ENCODE data around the gene HOXD13.

Gene HOXD13

GRCh38 chr2:176106581-176107539 is 14.3 kb downstream of the HOXD13 start, which contains the start of gene HOXD11:
TSS of gene HOXD11 (plus strand) at chr2:176107280. CDS start at chr2:176107356, 76 bp downstream.
- DNase-seq (ENCODE audit: low spot score), result no peak

- no peak for DNase-seq (ENCODE audit: low spot score)
Observed at GRCh38 chr2:176107731-176108181, 15.2 kb downstream of the HOXD13 start.

GRCh38 chr2:176109192-176109901 is 16.8 kb downstream of the HOXD13 start:
- DNase-seq (ENCODE audit: low spot score), result no peak

GRCh38 chr2:176109946-176110345 is 17.4 kb downstream of the HOXD13 start:
- no peak for DNase-seq (ENCODE audit: low spot score)

- no peak for DNase-seq (ENCODE audit: low spot score)
Observed at GRCh38 chr2:176110415-176111308, 18.1 kb downstream of the HOXD13 start.

GRCh38 chr2:176111309-176111663 is 18.8 kb downstream of the HOXD13 start:
- DNase-seq (ENCODE audit: low spot score), result peak; percentile 31

- DNase-seq (ENCODE audit: low spot score), result no peak
Observed at GRCh38 chr2:176111846-176112374, 19.4 kb downstream of the HOXD13 start.

GRCh38 chr2:176112375-176113302 is 20.1 kb downstream of the HOXD13 start:
- DNase-seq (ENCODE audit: low spot score), result no peak

- no peak for DNase-seq (ENCODE audit: low spot score)
Observed at GRCh38 chr2:176114120-176114929, 21.8 kb downstream of the HOXD13 start.

- DNase-seq (ENCODE audit: low spot score), result no peak
Observed at GRCh38 chr2:176114930-176115625, 22.6 kb downstream of the HOXD13 start.

GRCh38 chr2:176115883-176116813 is 23.6 kb downstream of the HOXD13 start, which contains the start of gene HOXD10:
TSS of gene HOXD10 (plus strand) at chr2:176116778. CDS start at chr2:176116834, 56 bp downstream.
- DNase-seq (ENCODE audit: low spot score), result no peak

GRCh38 chr2:176117162-176117822 is 24.8 kb downstream of the HOXD13 start:
- DNase-seq (ENCODE audit: low spot score), result no peak

GRCh38 chr2:176117823-176118371 is 25.4 kb downstream of the HOXD13 start:
- no peak for DNase-seq (ENCODE audit: low spot score)

- peak; percentile 23 for DNase-seq (ENCODE audit: low spot score)
Observed at GRCh38 chr2:176118601-176119339, 26.2 kb downstream of the HOXD13 start.

- no peak for DNase-seq (ENCODE audit: low spot score)
Observed at GRCh38 chr2:176120364-176121189, 28.1 kb downstream of the HOXD13 start.
